SK-N-MC (cell line): ENCODE results near the gene UGDH.
"Not testable (repeated sequence)": the region's sequence is repeated elsewhere in the genome, so short reads cannot be mapped to it uniquely, and the experiment has no call there.

Experiments
- FOXP2 ChIP-seq: optimal IDR thresholded peaks from 2 replicates; pipeline ENCODE3; 2011; ENCODE audit warnings: mild to moderate bottlenecking, moderate library complexity; ENCODE audit not compliant: insufficient read depth; ENCODE audit errors: extremely low read length, control extremely low read depth
- POLR2AphosphoS5 ChIP-seq: IDR thresholded peaks from 2 replicates; pipeline ENCODE4 v1.6.1; 2012; ENCODE audit warnings: mild to moderate bottlenecking, low read depth, low read length, borderline replicate concordance

DNA sequence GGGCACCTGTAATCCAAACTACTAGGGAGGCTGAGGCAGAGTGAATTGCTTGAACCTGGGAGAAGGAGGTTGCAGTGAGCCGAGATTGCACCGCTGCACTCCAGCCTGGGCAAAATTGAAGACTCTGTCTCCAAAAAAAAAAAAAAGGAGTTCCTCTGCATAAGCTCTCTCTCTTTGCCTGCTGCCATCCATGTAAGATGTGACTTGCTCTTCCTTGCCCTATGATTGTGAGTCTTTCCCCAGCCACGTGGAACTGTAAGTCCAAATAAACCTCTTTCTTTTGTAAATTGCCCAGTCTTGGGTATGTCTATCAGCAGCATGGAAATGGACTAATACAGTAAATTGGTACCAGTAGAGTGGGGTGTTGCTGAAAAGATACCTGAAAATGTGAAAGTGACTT is 5.0 kb upstream of the UGDH start:
- not testable (repeated sequence) for TF ChIP-seq POLR2AphosphoS5, FOXP2
